PC-9 (cell line): Measurements from ENCODE around the gene KCTD20. TPM values are rescaled to one million over a fixed set of nuclear protein-coding genes. Genes with fewer than 3 reads are reported as not detected.

Experiments used
- BruUV-seq: library from RNA; stranded (reverse); fragments of 400-500 nt; replicated peaks from 2 replicates; lab custom pipeline; 2021; lab: Mats Ljungman, UMichigan
- CTCF ChIA-PET: fragments of 300-600 bp; sonication (Branson Sonifier 250); formaldehyde crosslinking; loops from one replicate; lab custom pipeline; 2022; ENCODE audit warnings: antibody characterized with exemption; lab: Charles Lee
- POLR2A ChIA-PET: fragments of 300-600 bp; sonication (Branson Sonifier 250); formaldehyde crosslinking; loops from one replicate; lab custom pipeline; 2022; ENCODE audit warnings: antibody characterized with exemption; ENCODE audit not compliant: unreplicated experiment; lab: Charles Lee
- DNase-seq, 2 experiments: peaks; one replicate each; pipeline versions ENCODE4 v3.0.0 to v3.0.0-alpha.2; 2015 to 2022; ENCODE audit warnings: mixed read lengths in 1 of 2
- H2AFZ ChIP-seq: fragments of 200-600 bp; sonication (generic); 2 replicates; pipeline ENCODE4 v1.8.1; 2017; ENCODE audit warnings: antibody characterized with exemption
- H3F3A ChIP-seq: fragments of 200-600 bp; sonication (generic); 2 replicates; pipeline ENCODE4 v1.8.1; 2017; ENCODE audit warnings: antibody characterized with exemption, mild to moderate bottlenecking, low read depth; ENCODE audit not compliant: insufficient read depth
- H3K27ac ChIP-seq: fragments of 200-600 bp; sonication (generic); 2 replicates; pipeline ENCODE4 v1.6.1; 2016; ENCODE audit warnings: mixed run types
- H3K27me3 ChIP-seq: fragments of 200-600 bp; sonication (generic); 2 replicates; pipeline ENCODE4 v1.6.1; 2016; ENCODE audit warnings: low read depth, mixed run types; ENCODE audit not compliant: insufficient read depth
- H3K36me3 ChIP-seq: fragments of 200-600 bp; sonication (generic); 2 replicates; pipeline ENCODE4 v1.6.1; 2016; ENCODE audit warnings: low read depth, mixed run types
- H3K4me1 ChIP-seq: fragments of 200-600 bp; sonication (generic); replicated peaks from 2 replicates; pipeline ENCODE4 v1.6.1; 2016; ENCODE audit warnings: mixed run types; ENCODE audit not compliant: insufficient read depth
- H3K4me2 ChIP-seq: fragments of 200-600 bp; sonication (generic); 2 replicates; pipeline ENCODE4 v1.6.1; 2017; ENCODE audit warnings: mixed run types
- H3K4me3 ChIP-seq: fragments of 200-600 bp; sonication (generic); 2 replicates; pipeline ENCODE4 v1.6.1; 2016; ENCODE audit warnings: mixed run types
- H3K79me2 ChIP-seq: fragments of 200-600 bp; sonication (generic); 2 replicates; pipeline ENCODE4 v1.6.1; 2017; ENCODE audit warnings: low read depth, mixed run types
- H3K9me2 ChIP-seq: fragments of 200-600 bp; sonication (generic); 2 replicates; pipeline ENCODE4 v1.8.1; 2017; ENCODE audit warnings: mild to moderate bottlenecking; ENCODE audit not compliant: insufficient read depth
- H3K9me3 ChIP-seq: fragments of 200-600 bp; sonication (generic); 2 replicates; pipeline ENCODE4 v1.8.1; 2016; ENCODE audit warnings: low read depth; ENCODE audit not compliant: insufficient read depth
- H4K20me1 ChIP-seq: fragments of 200-600 bp; sonication (generic); 2 replicates; pipeline ENCODE4 v1.8.1; 2017; ENCODE audit not compliant: insufficient read depth
- CTCF ChIP-seq: fragments of 200-600 bp; sonication (generic); conservative IDR thresholded peaks from 2 replicates; pipeline ENCODE4 v1.6.1; 2017; ENCODE audit warnings: mixed run types, antibody characterized with exemption, mild to moderate bottlenecking, moderate library complexity
- EZH2 ChIP-seq: fragments of 200-600 bp; sonication (generic); IDR thresholded peaks from 2 replicates; pipeline ENCODE4 v1.8.0; 2017; ENCODE audit warnings: antibody characterized with exemption, low read depth
- intact Hi-C: fragments of 100-400 bp; cut with micrococcal nuclease; formaldehyde crosslinking; loops from one replicate; pipeline ENCODE4 v1.10.0; 2022; ENCODE audit not compliant: unreplicated experiment
- total RNA-seq: library from RNA; stranded (reverse); gene quantifications from 2 replicates; pipeline ENCODE4 v1.2.3, GENCODE V29; 2021

The KCTD20 gene
- total RNA-seq, 1 experiment from 2014 or later: 42.5 TPM

GRCh38 chr6:36517408-36517807 is 74.6 kb downstream of the KCTD20 start:
- no peaks in the 10 kb centered on the region for H3K79me2 ChIP-seq
- TF ChIP-seq EZH2 (no peak), CTCF (no peak)
- H3F3A ChIP-seq: peaks cover 8% of the 10 kb centered on the region
- no TSS peak for BruUV-seq
- H3K9me3 ChIP-seq: no peaks in the 10 kb centered on the region
- H4K20me1 ChIP-seq: no peaks in the 10 kb centered on the region; the same call in 1 of the 2 replicates
- POLR2A ChIA-PET: no interaction called here
- H3K4me2 ChIP-seq: no peak overlapping the region
- H3K9me2 ChIP-seq: no peaks in the 10 kb centered on the region
- no peak overlapping the region for H2AFZ ChIP-seq
- DNase-seq: no peak
- H3K27ac ChIP-seq: no peak overlapping the region
- H3K27me3 ChIP-seq: no peaks in the 10 kb centered on the region
- intact Hi-C loops: no loop called here
- H3K36me3 ChIP-seq: peaks cover 41% of the 10 kb centered on the region
- CTCF ChIA-PET: no interaction called here
- no peak overlapping the region for H3K4me3 ChIP-seq
- no peaks in the 10 kb centered on the region; the same call in 1 of the 2 replicates for H3K4me1 ChIP-seq

- H2AFZ ChIP-seq: no peak overlapping the region
- no peaks in the 10 kb centered on the region for H3K27me3 ChIP-seq
- no peak overlapping the region for H3K27ac ChIP-seq
- peaks cover 8% of the 10 kb centered on the region for H3F3A ChIP-seq
- H3K4me3 ChIP-seq: no peak overlapping the region
- ChIA-PET POLR2A (interaction anchor here (0.6 kb wide), 1 partner anchor 81 kb away, joined by 3 read pairs; no protein-coding TSS in a partner anchor), CTCF (interaction anchor here (0.6 kb wide), 1 partner anchor 53 kb away, joined by 10 read pairs; no protein-coding TSS in a partner anchor)
- TF ChIP-seq EZH2: no peak
- no peak for TF ChIP-seq CTCF
- H3K9me3 ChIP-seq: no peaks in the 10 kb centered on the region
- no TSS peak for BruUV-seq
- no peaks in the 10 kb centered on the region; the same call in 1 of the 2 replicates for H4K20me1 ChIP-seq
- peaks cover 49% of the 10 kb centered on the region for H3K36me3 ChIP-seq
- intact Hi-C loops: no loop called here
- H3K4me2 ChIP-seq: no peak overlapping the region
- no peaks in the 10 kb centered on the region for H3K79me2 ChIP-seq
- no peak for DNase-seq
- no peaks in the 10 kb centered on the region for H3K9me2 ChIP-seq
- no peaks in the 10 kb centered on the region for H3K4me1 ChIP-seq
Measured at GRCh38 chr6:36519352-36519751, 76.6 kb downstream of the KCTD20 start.

- Histone ChIP-seq H3K27ac (no peak overlapping the region), H3F3A (peaks cover 12% of the 10 kb centered on the region; the same call in 1 of the 2 replicates), H2AFZ (no peak overlapping the region), H3K27me3 (no peaks in the 10 kb centered on the region), H3K36me3 (peaks cover 43% of the 10 kb centered on the region), H3K79me2 (no peaks in the 10 kb centered on the region), H3K4me3 (no peak overlapping the region), H3K4me1 (peaks cover 16% of the 10 kb centered on the region), H3K9me2 (no peaks in the 10 kb centered on the region), H3K4me2 (no peak overlapping the region), H4K20me1 (peaks cover 5% of the 10 kb centered on the region; the same call in 1 of the 2 replicates), H3K9me3 (no peaks in the 10 kb centered on the region)
- intact Hi-C loops: no loop called here
- POLR2A ChIA-PET: no interaction called here
- no TSS peak for BruUV-seq
- no peak for DNase-seq
- CTCF ChIA-PET: interaction anchor here (0.6 kb wide), 1 partner anchor 49 kb away, joined by 17 read pairs; no protein-coding TSS in a partner anchor
- no peak for TF ChIP-seq EZH2
- no peak for TF ChIP-seq CTCF
Measured at GRCh38 chr6:36523451-36523850, 80.7 kb downstream of the KCTD20 start.
